Karpas-422 (cell line): Measurements from ENCODE around the gene AP3S2. TPM values are rescaled to one million over a fixed set of nuclear protein-coding genes. Genes with fewer than 3 reads are reported as not detected.

Experiments
- DNase-seq: peaks from one replicate; pipeline ENCODE4 v3.0.0-alpha.2; 2015
- H2AFZ ChIP-seq: fragments of 200-600 bp; sonication (generic); 2 replicates; pipeline ENCODE4 v1.6.1; 2014; ENCODE audit warnings: antibody characterized with exemption, low read length, mixed read lengths
- H3K27ac ChIP-seq: fragments of 200-600 bp; sonication (generic); 2 replicates; pipeline ENCODE4 v1.5.1; 2014; ENCODE audit warnings: mild to moderate bottlenecking, low read length, moderate library complexity
- H3K27me3 ChIP-seq: fragments of 200-600 bp; sonication (generic); 2 replicates; pipeline ENCODE4 v1.6.1; 2014; ENCODE audit warnings: low read length, mixed read lengths
- H3K36me3 ChIP-seq: fragments of 200-600 bp; sonication (generic); 2 replicates; pipeline ENCODE4 v1.6.1; 2014; ENCODE audit warnings: low read length, mixed read lengths; ENCODE audit not compliant: insufficient read depth
- H3K4me1 ChIP-seq: fragments of 200-600 bp; sonication (generic); 2 replicates; pipeline ENCODE4 v1.6.1; 2014; ENCODE audit warnings: mild to moderate bottlenecking, low read length, mixed read lengths
- H3K4me2 ChIP-seq: fragments of 200-600 bp; sonication (generic); 2 replicates; pipeline ENCODE4 v1.6.1; 2014; ENCODE audit warnings: low read length, low read depth, mild to moderate bottlenecking; ENCODE audit not compliant: poor library complexity, severe bottlenecking
- H3K4me3 ChIP-seq: fragments of 200-600 bp; sonication (generic); 2 replicates; pipeline ENCODE4 v1.5.1; 2014; ENCODE audit warnings: mild to moderate bottlenecking, antibody characterized with exemption, low read length, mixed read lengths
- H3K79me2 ChIP-seq: fragments of 200-600 bp; sonication (generic); 2 replicates; pipeline ENCODE4 v1.6.1; 2014; ENCODE audit warnings: mild to moderate bottlenecking, low read length, mixed read lengths
- H3K9ac ChIP-seq: fragments of 200-600 bp; sonication (generic); 2 replicates; pipeline ENCODE4 v1.6.0; 2014; ENCODE audit warnings: low read length
- H3K9me2 ChIP-seq: fragments of 200-600 bp; sonication (generic), shearing (Covaris generic); replicated peaks from 2 replicates; pipeline ENCODE4 v1.6.0; 2014; ENCODE audit warnings: mild to moderate bottlenecking, low read length, moderate library complexity; ENCODE audit not compliant: insufficient read depth
- H3K9me3 ChIP-seq: fragments of 300-700, 200-600 bp; sonication (generic); 2 replicates; pipeline ENCODE4 v1.6.1; 2014; ENCODE audit warnings: low read length, mixed read lengths
- H4K20me1 ChIP-seq: fragments of 200-600 bp; sonication (generic); 2 replicates; pipeline ENCODE4 v1.6.1; 2014; ENCODE audit warnings: mild to moderate bottlenecking, antibody characterized with exemption, low read length, low read depth; ENCODE audit not compliant: insufficient read depth
- total RNA-seq: library from RNA; depleted of rRNA; stranded (reverse); fragments of >200 nt; shearing (Covaris generic); gene quantifications from 2 replicates; pipeline ENCODE4 v1.2.3, GENCODE V29; 2014; ENCODE audit warnings: low replicate concordance

AP3S2 gene
- total RNA-seq, 1 experiment from 2014 or later = 29.3 TPM

- no peaks in the 10 kb centered on the region for H3K27me3 ChIP-seq
- H3K4me2 ChIP-seq = no peak overlapping the region
- no peak overlapping the region for H2AFZ ChIP-seq
- DNase-seq = no peak
- no peaks in the 10 kb centered on the region for H3K79me2 ChIP-seq
- no peaks in the 10 kb centered on the region for H3K4me1 ChIP-seq
- H4K20me1 ChIP-seq = no peaks in the 10 kb centered on the region
- no peaks in the 10 kb centered on the region for H3K9me3 ChIP-seq
- H3K9me2 ChIP-seq = no peaks in the 10 kb centered on the region
- H3K4me3 ChIP-seq = no peak overlapping the region
- no peak overlapping the region for H3K27ac ChIP-seq
- no peak overlapping the region for H3K9ac ChIP-seq
- H3K36me3 ChIP-seq = no peaks in the 10 kb centered on the region
Observed at GRCh38 chr15:89809093-89809786, 84.6 kb downstream of the AP3S2 start.

GRCh38 chr15:89808160-89808870, 85.5 kb downstream of the AP3S2 start:
- Histone ChIP-seq H3K9ac (no peak overlapping the region), H3K4me3 (no peak overlapping the region), H3K27ac (no peak overlapping the region), H3K4me2 (no peak overlapping the region), H3K36me3 (no peaks in the 10 kb centered on the region), H3K9me3 (no peaks in the 10 kb centered on the region), H3K79me2 (no peaks in the 10 kb centered on the region), H3K4me1 (no peaks in the 10 kb centered on the region), H2AFZ (no peak overlapping the region), H3K27me3 (no peaks in the 10 kb centered on the region), H4K20me1 (no peaks in the 10 kb centered on the region), H3K9me2 (no peaks in the 10 kb centered on the region)
- DNase-seq = no peak

GRCh38 chr15:89807689-89808088, 86.1 kb downstream of the AP3S2 start:
- Histone ChIP-seq H3K9me3 (no peaks in the 10 kb centered on the region), H2AFZ (no peak overlapping the region), H3K4me1 (no peaks in the 10 kb centered on the region), H3K4me3 (no peak overlapping the region), H3K9me2 (no peaks in the 10 kb centered on the region), H3K27ac (no peak overlapping the region), H3K79me2 (no peaks in the 10 kb centered on the region), H3K9ac (no peak overlapping the region), H4K20me1 (no peaks in the 10 kb centered on the region), H3K36me3 (no peaks in the 10 kb centered on the region), H3K4me2 (no peak overlapping the region), H3K27me3 (no peaks in the 10 kb centered on the region)
- DNase-seq = no peak

- H3K4me3 ChIP-seq = no peak overlapping the region
- DNase-seq = no peak
- H3K9me2 ChIP-seq = no peaks in the 10 kb centered on the region
- no peak overlapping the region for H2AFZ ChIP-seq
- no peaks in the 10 kb centered on the region for H4K20me1 ChIP-seq
- no peak overlapping the region for H3K27ac ChIP-seq
- H3K9ac ChIP-seq = no peak overlapping the region
- no peak overlapping the region for H3K4me2 ChIP-seq
- H3K4me1 ChIP-seq = no peaks in the 10 kb centered on the region
- no peaks in the 10 kb centered on the region for H3K9me3 ChIP-seq
- no peaks in the 10 kb centered on the region for H3K27me3 ChIP-seq
- H3K79me2 ChIP-seq = no peaks in the 10 kb centered on the region
- no peaks in the 10 kb centered on the region for H3K36me3 ChIP-seq
Observed at GRCh38 chr15:89806559-89807550, 86.9 kb downstream of the AP3S2 start.

- Histone ChIP-seq H3K4me3 (no peak overlapping the region), H2AFZ (no peak overlapping the region), H3K9me3 (no peaks in the 10 kb centered on the region), H3K9ac (no peak overlapping the region), H3K36me3 (no peaks in the 10 kb centered on the region), H3K27ac (no peak overlapping the region), H3K4me2 (no peak overlapping the region), H3K27me3 (no peaks in the 10 kb centered on the region), H4K20me1 (no peaks in the 10 kb centered on the region), H3K9me2 (no peaks in the 10 kb centered on the region), H3K4me1 (no peaks in the 10 kb centered on the region), H3K79me2 (no peaks in the 10 kb centered on the region)
- DNase-seq = no peak
Observed at GRCh38 chr15:89806210-89806558, 87.6 kb downstream of the AP3S2 start.

- no peaks in the 10 kb centered on the region for H3K27me3 ChIP-seq
- no peak overlapping the region for H2AFZ ChIP-seq
- no peaks in the 10 kb centered on the region for H3K4me1 ChIP-seq
- H3K4me2 ChIP-seq = no peak overlapping the region
- no peak overlapping the region for H3K27ac ChIP-seq
- no peaks in the 10 kb centered on the region for H4K20me1 ChIP-seq
- no peak overlapping the region for H3K9ac ChIP-seq
- no peaks in the 10 kb centered on the region for H3K79me2 ChIP-seq
- no peaks in the 10 kb centered on the region for H3K9me2 ChIP-seq
- no peak overlapping the region for H3K4me3 ChIP-seq
- H3K36me3 ChIP-seq = no peaks in the 10 kb centered on the region
- H3K9me3 ChIP-seq = no peaks in the 10 kb centered on the region
- DNase-seq = no peak
Observed at GRCh38 chr15:89805241-89806209, 88.3 kb downstream of the AP3S2 start.

- H3K79me2 ChIP-seq = no peaks in the 10 kb centered on the region
- no peak overlapping the region for H3K4me3 ChIP-seq
- no peak overlapping the region for H3K4me2 ChIP-seq
- H3K36me3 ChIP-seq = no peaks in the 10 kb centered on the region
- H3K4me1 ChIP-seq = no peaks in the 10 kb centered on the region
- no peaks in the 10 kb centered on the region for H4K20me1 ChIP-seq
- no peaks in the 10 kb centered on the region for H3K27me3 ChIP-seq
- H3K9me2 ChIP-seq = no peaks in the 10 kb centered on the region
- no peak overlapping the region for H3K27ac ChIP-seq
- H3K9me3 ChIP-seq = no peaks in the 10 kb centered on the region
- no peak overlapping the region for H3K9ac ChIP-seq
- H2AFZ ChIP-seq = no peak overlapping the region
- no peak for DNase-seq
Observed at GRCh38 chr15:89803941-89804800, 89.6 kb downstream of the AP3S2 start.
